ENCODE data around the gene MRPL24.

Gene MRPL24

GRCh38 chr1:156691191-156691590 lies 49.7 kb downstream of the MRPL24 start:
- DNase-seq, result no peak

- no peak for DNase-seq
Measured at GRCh38 chr1:156690675-156691036, 50.2 kb downstream of the MRPL24 start.

- DNase-seq, result no peak
Measured at GRCh38 chr1:156689953-156690674, 50.8 kb downstream of the MRPL24 start.

GRCh38 chr1:156689035-156689952 lies 51.6 kb downstream of the MRPL24 start:
- DNase-seq, result no peak

Measured in NCI-H2029 treated with DMSO at 0.1 percent for 48 hours (cell line).